Progenitor cell of endocrine pancreas (in vitro differentiated cells): ENCODE measurements around the gene ADGRG7. TPM values are rescaled to one million over a fixed set of nuclear protein-coding genes. Genes with fewer than 3 reads are reported as not detected.
"Not testable (repeated sequence)": the region's sequence is repeated elsewhere in the genome, so short reads cannot be mapped to it uniquely, and the experiment has no call there.

Experiments
- DNase-seq: peaks from one replicate; pipeline ENCODE4 v3.0.0; 2021; ENCODE audit warnings: low spot score; ENCODE audit not compliant: unreplicated experiment
- H3K27ac Mint-ChIP-seq: 2 replicates; pipeline ENCODE4 v1.8.0; 2021; ENCODE audit warnings: mild to moderate bottlenecking, moderate library complexity, mixed read lengths
- H3K27me3 Mint-ChIP-seq: 2 replicates; pipeline ENCODE4 v1.8.0; 2021; ENCODE audit warnings: mixed read lengths
- H3K36me3 Mint-ChIP-seq: 2 replicates; pipeline ENCODE4 v1.8.0; 2022; ENCODE audit warnings: mixed read lengths; ENCODE audit not compliant: insufficient read depth
- H3K4me1 Mint-ChIP-seq: 2 replicates; pipeline ENCODE4 v1.8.0; 2021; ENCODE audit warnings: low read depth, mixed read lengths
- H3K4me3 Mint-ChIP-seq: 2 replicates; pipeline ENCODE4 v1.8.0; 2021; ENCODE audit warnings: low read depth, mild to moderate bottlenecking, moderate library complexity, mixed read lengths
- H3K9me3 Mint-ChIP-seq: 2 replicates; pipeline ENCODE4 v1.8.0; 2021; ENCODE audit warnings: low read depth, mixed read lengths
- CTCF ChIP-seq: fragments of 200-600 bp; sonication (generic); IDR thresholded peaks from one replicate; pipeline ENCODE4 v1.5.0; 2021; ENCODE audit warnings: antibody characterized with exemption, mild to moderate bottlenecking; ENCODE audit not compliant: unreplicated experiment
- total RNA-seq: library from RNA; stranded (reverse); gene quantifications from 2 replicates; pipeline ENCODE4 v1.2.1, GENCODE V29; 2021

The ADGRG7 gene
- total RNA-seq, 1 donor from 2014 or later, result 1.3 TPM

DNA sequence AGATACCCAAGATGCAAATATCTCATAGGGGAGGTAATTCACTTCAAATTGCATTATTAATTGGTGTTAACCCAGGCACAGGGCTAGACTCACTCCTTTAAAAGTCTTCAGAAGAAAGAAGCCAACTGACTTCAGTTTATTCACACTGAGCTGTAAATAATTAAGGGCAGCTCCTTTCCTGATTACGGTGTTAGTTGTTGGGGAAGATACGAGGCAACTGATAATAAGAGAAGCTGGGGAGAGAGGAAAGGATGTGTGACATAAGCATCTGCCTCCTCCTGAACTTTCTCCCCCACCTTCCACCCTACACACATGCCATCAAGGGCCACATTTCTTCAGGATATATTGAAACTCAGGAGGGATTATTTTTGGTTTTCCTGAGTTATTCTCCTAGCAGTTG is 47.5 kb downstream of the ADGRG7 start:
- Mint-ChIP-seq H3K27ac (no peak overlapping the region), H3K9me3 (no peaks in the 10 kb centered on the region)
- TF ChIP-seq CTCF, result no peak

GRCh38 chr3:100661294-100661693 is 51.9 kb downstream of the ADGRG7 start:
- not testable (repeated sequence) for H3K36me3 Mint-ChIP-seq, H3K4me1 Mint-ChIP-seq, H3K27ac Mint-ChIP-seq, H3K9me3 Mint-ChIP-seq, H3K4me3 Mint-ChIP-seq, DNase-seq, H3K27me3 Mint-ChIP-seq

More for the DNA sequence above, 47.5 kb downstream of the ADGRG7 start:
- H3K27me3 Mint-ChIP-seq, result no peaks in the 10 kb centered on the region
- no peak overlapping the region for H3K4me3 Mint-ChIP-seq
- H3K36me3 Mint-ChIP-seq, result peaks cover 2% of the 10 kb centered on the region
- no peaks in the 10 kb centered on the region for H3K4me1 Mint-ChIP-seq
- DNase-seq, result no peak

DNA sequence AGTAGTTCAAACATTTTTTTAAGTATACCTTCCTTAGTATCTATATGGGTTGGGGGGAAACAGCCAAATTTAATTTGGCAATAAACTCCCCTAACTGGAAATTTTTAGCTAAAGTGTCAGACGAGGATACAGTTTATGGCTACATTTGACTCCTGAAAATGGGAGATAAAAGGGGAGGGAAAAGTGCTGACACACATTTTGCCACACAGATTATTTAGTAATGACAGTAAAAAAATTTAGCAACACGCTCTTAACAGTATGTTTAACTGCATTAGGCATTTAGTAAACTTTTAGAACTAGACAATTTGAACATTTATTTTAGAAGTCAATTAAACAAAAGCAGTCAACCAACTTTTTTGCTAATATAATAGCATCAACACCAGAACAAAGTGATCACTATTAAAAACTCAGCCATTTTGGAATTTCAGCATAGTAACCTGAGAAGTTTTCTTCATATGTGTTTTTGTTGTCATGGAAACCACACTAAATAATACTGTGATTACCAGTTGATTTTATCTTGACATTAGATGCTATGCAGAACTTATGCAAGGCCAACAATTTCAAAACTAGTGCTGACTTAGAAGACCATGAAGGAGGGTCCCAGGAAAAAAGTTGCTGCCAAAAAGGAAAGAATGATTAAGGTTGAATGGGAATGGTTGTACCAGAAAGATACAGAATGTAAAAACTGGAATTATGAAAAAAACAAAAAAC is 52.9 kb downstream of the ADGRG7 start:
- TF ChIP-seq CTCF, result no peak
- H3K4me3 Mint-ChIP-seq, result no peak overlapping the region
- no peak for DNase-seq
- H3K36me3 Mint-ChIP-seq, result peaks cover 2% of the 10 kb centered on the region
- no peaks in the 10 kb centered on the region for H3K27me3 Mint-ChIP-seq
- H3K4me1 Mint-ChIP-seq, result no peaks in the 10 kb centered on the region
- no peaks in the 10 kb centered on the region for H3K9me3 Mint-ChIP-seq
- no peak overlapping the region for H3K27ac Mint-ChIP-seq

DNA sequence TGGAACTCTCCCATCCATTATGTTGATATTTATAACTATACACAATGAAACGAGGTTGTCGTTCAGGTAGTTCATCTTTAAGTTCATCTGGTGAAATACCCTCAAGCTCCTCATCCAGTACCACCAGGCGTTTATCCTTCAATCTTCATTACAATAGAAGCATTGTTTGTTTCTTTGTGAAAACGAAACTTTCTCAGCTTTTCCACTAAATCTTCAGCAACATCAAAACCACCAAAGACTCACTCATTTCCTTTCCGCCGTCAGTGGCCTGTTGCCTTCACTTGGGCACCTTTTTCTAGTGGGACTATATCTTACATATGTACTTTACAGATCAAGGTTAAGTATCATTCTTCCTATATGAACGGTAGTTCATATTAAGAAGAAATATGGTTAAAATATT is 55.8 kb downstream of the ADGRG7 start:
- peaks cover 4% of the 10 kb centered on the region for H3K9me3 Mint-ChIP-seq
- DNase-seq, result no peak
- no peak overlapping the region for H3K27ac Mint-ChIP-seq
- no peaks in the 10 kb centered on the region for H3K27me3 Mint-ChIP-seq
- peaks cover 3% of the 10 kb centered on the region for H3K36me3 Mint-ChIP-seq
- no peak for TF ChIP-seq CTCF
- no peaks in the 10 kb centered on the region for H3K4me1 Mint-ChIP-seq
- H3K4me3 Mint-ChIP-seq, result no peak overlapping the region

GRCh38 chr3:100666699-100667098 is 57.3 kb downstream of the ADGRG7 start:
- H3K27me3 Mint-ChIP-seq, H3K4me1 Mint-ChIP-seq, H3K27ac Mint-ChIP-seq, H3K4me3 Mint-ChIP-seq, H3K36me3 Mint-ChIP-seq, DNase-seq: not testable (repeated sequence)
- H3K9me3 Mint-ChIP-seq, result peaks cover 16% of the 10 kb centered on the region

DNA sequence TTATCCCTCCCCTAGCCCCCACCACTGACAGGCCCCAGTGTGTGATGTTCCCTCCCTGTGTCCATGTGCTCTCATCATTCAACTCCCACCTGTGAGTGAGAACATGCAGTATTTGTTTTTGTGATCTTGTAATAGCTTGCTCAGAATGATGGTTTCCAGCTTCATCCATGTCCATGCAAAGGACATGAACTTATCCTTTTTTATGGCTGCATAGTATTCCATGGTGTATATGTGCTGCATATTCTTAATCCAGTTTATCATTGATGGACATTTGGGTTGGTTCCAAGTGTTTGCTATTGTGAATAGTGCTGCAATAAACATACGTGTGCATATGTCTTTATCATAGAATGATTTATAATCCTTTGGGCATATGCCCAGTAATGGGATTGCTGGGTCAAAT is 57.9 kb downstream of the ADGRG7 start:
- H3K9me3 Mint-ChIP-seq, result peaks cover 20% of the 10 kb centered on the region
- not testable (repeated sequence) for H3K27ac Mint-ChIP-seq, H3K4me1 Mint-ChIP-seq, H3K36me3 Mint-ChIP-seq, DNase-seq, H3K27me3 Mint-ChIP-seq, H3K4me3 Mint-ChIP-seq

DNA sequence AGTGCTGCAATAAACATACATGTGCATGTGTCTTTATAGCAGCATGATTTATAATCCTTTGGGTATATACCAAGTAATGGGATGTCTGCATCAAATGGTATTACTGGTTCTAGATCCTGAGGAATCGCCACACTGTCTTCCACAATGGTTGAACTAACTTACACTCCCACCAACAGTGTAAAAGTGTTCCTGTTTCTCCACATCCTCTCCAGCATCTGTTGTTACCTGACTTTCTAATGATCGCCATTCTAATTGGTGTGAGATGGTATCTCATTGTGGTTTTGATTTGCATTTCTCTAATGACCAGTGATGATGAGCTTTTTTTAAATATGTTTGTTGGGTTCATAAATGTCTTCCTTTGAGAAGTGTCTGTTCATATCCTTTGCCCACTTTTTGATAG is 61.6 kb downstream of the ADGRG7 start:
- peaks cover 28% of the 10 kb centered on the region for H3K9me3 Mint-ChIP-seq
- H3K4me1 Mint-ChIP-seq, H3K27me3 Mint-ChIP-seq, H3K27ac Mint-ChIP-seq, H3K4me3 Mint-ChIP-seq, DNase-seq, H3K36me3 Mint-ChIP-seq: not testable (repeated sequence)
